ENCODE results near the gene ATR.
"Not testable (repeated sequence)": the region's sequence is repeated elsewhere in the genome, so short reads cannot be mapped to it uniquely, and the experiment has no call there.

DNA sequence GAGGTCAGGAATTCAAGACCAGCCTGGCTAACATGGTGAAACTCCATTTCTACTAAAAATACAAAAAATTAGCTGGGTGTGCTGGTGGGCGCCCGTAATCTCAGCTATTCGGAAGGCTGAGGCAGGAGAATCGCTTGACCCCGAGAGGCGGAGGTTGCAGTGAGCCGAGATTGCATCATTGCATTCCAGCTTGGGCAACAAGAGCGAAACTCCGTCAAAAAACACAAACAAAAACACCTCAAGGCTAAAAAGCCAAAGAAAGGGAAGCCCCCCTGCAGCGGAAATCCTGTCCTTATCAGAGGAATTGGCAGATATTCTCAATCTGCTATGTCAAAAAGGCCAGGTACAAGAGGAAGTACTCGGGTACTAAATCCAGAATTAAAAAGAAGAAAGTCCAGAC is 2.5 kb upstream of the ATR start:
- TF ChIP-seq POLR2AphosphoS5 (IDR thresholded peaks at IDR 0.05); EP300 (conservative IDR thresholded peaks at IDR 0.05; ENCODE audit: poor library complexity, severe bottlenecking); EZH2 (IDR thresholded peaks at IDR 0.05; ENCODE audit: borderline replicate concordance, insufficient read depth, low read length, poor library complexity, severe bottlenecking): not testable (repeated sequence)
- TF ChIP-seq, protein P1, sequence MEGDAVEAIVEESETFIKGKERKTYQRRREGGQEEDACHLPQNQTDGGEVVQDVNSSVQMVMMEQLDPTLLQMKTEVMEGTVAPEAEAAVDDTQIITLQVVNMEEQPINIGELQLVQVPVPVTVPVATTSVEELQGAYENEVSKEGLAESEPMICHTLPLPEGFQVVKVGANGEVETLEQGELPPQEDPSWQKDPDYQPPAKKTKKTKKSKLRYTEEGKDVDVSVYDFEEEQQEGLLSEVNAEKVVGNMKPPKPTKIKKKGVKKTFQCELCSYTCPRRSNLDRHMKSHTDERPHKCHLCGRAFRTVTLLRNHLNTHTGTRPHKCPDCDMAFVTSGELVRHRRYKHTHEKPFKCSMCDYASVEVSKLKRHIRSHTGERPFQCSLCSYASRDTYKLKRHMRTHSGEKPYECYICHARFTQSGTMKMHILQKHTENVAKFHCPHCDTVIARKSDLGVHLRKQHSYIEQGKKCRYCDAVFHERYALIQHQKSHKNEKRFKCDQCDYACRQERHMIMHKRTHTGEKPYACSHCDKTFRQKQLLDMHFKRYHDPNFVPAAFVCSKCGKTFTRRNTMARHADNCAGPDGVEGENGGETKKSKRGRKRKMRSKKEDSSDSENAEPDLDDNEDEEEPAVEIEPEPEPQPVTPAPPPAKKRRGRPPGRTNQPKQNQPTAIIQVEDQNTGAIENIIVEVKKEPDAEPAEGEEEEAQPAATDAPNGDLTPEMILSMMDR (IDR thresholded peaks at IDR 0.05; ENCODE audit: poor library complexity, severe bottlenecking) = not testable (repeated sequence)
- TF ChIP-seq, protein P2, sequence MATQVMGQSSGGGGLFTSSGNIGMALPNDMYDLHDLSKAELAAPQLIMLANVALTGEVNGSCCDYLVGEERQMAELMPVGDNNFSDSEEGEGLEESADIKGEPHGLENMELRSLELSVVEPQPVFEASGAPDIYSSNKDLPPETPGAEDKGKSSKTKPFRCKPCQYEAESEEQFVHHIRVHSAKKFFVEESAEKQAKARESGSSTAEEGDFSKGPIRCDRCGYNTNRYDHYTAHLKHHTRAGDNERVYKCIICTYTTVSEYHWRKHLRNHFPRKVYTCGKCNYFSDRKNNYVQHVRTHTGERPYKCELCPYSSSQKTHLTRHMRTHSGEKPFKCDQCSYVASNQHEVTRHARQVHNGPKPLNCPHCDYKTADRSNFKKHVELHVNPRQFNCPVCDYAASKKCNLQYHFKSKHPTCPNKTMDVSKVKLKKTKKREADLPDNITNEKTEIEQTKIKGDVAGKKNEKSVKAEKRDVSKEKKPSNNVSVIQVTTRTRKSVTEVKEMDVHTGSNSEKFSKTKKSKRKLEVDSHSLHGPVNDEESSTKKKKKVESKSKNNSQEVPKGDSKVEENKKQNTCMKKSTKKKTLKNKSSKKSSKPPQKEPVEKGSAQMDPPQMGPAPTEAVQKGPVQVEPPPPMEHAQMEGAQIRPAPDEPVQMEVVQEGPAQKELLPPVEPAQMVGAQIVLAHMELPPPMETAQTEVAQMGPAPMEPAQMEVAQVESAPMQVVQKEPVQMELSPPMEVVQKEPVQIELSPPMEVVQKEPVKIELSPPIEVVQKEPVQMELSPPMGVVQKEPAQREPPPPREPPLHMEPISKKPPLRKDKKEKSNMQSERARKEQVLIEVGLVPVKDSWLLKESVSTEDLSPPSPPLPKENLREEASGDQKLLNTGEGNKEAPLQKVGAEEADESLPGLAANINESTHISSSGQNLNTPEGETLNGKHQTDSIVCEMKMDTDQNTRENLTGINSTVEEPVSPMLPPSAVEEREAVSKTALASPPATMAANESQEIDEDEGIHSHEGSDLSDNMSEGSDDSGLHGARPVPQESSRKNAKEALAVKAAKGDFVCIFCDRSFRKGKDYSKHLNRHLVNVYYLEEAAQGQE (IDR thresholded peaks at IDR 0.05; ENCODE audit: borderline replicate concordance) = not testable (repeated sequence)

All from neural cell (in vitro differentiated cells).